Astrocyte (in vitro differentiated cells and primary cell): ENCODE results near the gene MSX1.

ENCODE experiments used
- EZH2 ChIP-seq: IDR thresholded peaks from 2 replicates; pipeline ENCODE4 v1.6.1; 2012; ENCODE audit warnings: mild to moderate bottlenecking, low read length, inconsistent platforms; ENCODE audit not compliant: insufficient read depth
- TF ChIP-seq, protein P1 (sequence below): IDR thresholded peaks from 2 replicates; pipeline ENCODE4 v1.5.1; 2011; ENCODE audit warnings: low read depth, mild to moderate bottlenecking, inconsistent platforms, low read length, moderate library complexity; ENCODE audit not compliant: insufficient read depth

DNA sequence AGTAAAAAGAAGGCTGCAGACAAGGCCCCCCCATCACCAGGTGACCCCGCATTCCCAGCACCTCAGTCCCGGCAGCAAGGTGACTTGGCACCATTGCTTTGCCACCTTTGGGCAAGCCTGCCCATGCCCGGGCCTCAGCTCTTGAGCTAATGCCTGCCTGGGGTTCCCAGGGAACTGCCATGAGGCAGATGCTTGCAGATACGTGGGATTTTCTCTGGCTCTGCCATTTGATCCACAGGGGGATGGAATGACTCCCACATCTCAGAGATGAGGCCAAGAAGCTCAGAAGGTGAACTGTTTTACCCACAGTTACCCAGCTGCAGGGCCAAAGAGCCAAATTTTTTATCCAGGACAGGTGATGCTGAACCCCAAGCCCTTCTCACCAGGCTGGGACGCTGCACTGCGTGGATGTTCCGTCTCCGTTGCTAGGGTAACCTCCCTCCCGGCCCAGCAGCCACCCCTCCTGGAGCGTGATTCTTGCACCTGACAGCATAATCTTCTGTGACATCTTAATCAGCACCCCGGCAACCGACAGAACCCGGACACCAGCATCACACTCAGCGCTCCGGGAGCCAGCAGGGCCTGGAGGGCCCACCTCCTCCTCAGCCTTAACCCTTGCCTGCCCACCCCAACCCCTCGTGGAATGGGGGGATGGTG, 15.7 kb upstream of the MSX1 start:
- TF ChIP-seq, protein P1, sequence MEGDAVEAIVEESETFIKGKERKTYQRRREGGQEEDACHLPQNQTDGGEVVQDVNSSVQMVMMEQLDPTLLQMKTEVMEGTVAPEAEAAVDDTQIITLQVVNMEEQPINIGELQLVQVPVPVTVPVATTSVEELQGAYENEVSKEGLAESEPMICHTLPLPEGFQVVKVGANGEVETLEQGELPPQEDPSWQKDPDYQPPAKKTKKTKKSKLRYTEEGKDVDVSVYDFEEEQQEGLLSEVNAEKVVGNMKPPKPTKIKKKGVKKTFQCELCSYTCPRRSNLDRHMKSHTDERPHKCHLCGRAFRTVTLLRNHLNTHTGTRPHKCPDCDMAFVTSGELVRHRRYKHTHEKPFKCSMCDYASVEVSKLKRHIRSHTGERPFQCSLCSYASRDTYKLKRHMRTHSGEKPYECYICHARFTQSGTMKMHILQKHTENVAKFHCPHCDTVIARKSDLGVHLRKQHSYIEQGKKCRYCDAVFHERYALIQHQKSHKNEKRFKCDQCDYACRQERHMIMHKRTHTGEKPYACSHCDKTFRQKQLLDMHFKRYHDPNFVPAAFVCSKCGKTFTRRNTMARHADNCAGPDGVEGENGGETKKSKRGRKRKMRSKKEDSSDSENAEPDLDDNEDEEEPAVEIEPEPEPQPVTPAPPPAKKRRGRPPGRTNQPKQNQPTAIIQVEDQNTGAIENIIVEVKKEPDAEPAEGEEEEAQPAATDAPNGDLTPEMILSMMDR: no peak
- no peak for TF ChIP-seq EZH2
